SHP77 (cell line): ENCODE results near the gene INO80E.
"Not testable (repeated sequence)": the region's sequence is repeated elsewhere in the genome, so short reads cannot be mapped to it uniquely, and the experiment has no call there.

Experiments used
- DNase-seq, 2 experiments: peaks; one replicate each; lab custom pipeline; 2025; lab: John Stamatoyannopoulos, UW

INO80E gene, protein sequence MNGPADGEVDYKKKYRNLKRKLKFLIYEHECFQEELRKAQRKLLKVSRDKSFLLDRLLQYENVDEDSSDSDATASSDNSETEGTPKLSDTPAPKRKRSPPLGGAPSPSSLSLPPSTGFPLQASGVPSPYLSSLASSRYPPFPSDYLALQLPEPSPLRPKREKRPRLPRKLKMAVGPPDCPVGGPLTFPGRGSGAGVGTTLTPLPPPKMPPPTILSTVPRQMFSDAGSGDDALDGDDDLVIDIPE

DNA sequence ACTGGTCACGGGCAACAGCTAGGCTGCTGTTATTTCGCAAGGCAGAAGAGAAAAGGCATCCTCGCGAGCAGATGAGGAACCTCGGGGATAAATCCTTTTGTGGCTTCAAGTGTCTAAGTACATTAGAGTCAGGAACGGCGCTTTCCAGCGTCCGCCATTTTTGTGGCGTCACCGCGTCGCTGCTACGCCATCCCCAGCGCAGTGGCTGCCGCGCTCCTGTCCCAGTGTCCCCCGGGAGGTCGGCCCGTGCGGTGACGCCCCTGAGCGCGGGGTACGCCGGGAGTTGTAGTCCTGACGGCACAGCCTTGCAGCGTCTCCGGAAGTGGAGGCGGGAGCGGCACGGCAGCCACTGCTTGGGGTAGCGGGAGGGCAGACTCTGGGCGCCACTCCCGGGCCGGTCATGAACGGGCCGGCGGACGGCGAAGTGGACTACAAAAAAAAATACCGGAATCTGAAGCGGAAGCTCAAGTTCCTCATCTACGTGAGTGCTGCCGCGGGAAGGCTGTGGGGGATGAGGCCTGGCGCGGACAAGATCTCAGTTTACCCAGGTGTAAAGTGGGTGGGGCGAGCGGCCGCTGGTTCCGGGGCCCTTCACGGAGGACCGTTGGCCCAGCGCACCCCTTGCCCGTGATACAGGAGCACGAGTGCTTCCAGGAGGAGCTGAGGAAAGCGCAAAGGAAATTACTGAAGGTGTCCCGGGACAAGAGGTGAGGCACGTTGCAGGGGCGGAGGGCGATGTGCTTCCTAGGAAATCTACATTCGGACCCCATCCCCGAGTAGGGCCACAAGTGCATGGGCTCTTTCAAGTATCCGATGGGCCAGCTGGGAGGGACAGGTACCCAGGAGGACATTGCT, at the start of gene INO80E:
Gene INO80E, plus strand, starts transcription at position 331 of the 855 bp plus-strand sequence. Its CDS starts 70 bp downstream, at position 401.
- DNase-seq, result peak; percentile 96 to 99

DNA sequence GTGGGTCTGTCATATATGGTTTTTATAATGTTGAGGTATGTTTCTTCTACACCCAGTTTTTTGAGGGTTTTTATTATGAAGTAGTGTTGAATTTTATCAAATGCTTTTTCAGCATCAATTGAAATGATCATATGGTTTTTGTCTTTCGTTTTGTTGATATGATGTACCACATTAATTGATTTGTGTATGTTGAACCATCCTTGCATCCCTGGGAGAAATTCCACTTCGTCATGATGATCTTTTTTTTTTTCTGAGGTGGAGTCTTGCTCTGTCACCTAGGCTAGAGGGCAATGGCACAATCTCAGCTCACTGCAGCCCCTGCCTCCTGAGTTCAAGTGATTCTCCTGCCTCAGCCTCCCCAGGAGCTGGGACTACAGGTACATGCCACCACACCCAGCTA, 48.1 kb upstream of the INO80E start:
- DNase-seq, result no peak

DNA sequence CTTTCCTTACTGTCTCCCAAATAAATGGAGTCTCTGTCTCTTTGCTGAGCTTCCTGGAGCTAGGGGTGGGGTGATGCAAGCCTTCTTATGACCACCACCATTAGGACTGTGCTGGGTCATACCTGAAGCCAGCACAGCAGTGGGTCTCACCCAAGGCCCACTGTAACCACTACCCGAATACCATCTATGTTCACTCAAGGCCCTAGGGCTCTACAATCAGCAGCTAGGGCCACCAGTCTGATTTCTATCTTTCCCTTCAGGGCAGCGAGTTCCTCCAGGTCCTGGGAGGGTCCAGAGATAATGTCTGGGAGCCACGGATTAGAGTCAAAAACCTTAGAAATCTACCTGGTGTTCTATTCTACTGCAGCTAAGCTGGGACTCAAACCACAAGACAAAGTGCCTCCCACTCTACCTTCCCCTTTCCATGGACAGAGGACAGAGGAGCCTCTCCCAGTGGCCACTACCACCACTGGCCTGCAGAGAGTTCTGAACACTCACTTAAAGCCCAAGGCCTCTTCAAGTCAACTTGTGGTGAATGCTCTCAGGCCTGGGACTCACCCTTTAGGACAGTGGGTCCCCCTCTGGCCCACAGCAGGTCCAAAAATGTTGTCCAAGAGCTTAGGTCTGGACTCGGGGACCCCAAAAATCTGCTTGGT, 45.1 kb upstream of the INO80E start:
- DNase-seq, result no peak

- DNase-seq, result no peak
Observed at GRCh38 chr16:29951625-29952365, 44.2 kb upstream of the INO80E start.

DNA sequence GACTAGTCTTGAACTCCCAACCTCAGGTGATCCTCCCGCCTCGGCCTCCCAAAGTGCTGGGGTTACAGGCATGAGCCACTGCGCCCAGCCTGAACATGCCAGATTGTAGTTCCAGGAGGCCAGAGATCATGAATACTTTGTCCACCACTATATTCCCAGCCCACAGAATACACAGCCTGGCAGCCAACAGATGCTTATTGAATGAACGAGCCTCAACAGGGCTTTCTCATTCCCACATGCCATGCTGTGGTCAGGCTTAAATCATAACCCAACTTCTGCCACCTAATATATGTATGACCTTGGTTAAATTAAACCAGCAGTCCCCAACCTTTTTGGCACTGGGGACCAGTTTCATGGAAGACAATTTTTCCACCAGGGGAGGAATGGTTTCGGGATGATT, 37.3 kb upstream of the INO80E start:
- DNase-seq, result no peak

- DNase-seq, result no peak
Observed at GRCh38 chr16:29959293-29959692, 36.7 kb upstream of the INO80E start.

GRCh38 chr16:29959821-29960220, 36.2 kb upstream of the INO80E start:
- not testable (repeated sequence) for DNase-seq

GRCh38 chr16:29961127-29961478, 34.9 kb upstream of the INO80E start:
- DNase-seq, result no peak

DNA sequence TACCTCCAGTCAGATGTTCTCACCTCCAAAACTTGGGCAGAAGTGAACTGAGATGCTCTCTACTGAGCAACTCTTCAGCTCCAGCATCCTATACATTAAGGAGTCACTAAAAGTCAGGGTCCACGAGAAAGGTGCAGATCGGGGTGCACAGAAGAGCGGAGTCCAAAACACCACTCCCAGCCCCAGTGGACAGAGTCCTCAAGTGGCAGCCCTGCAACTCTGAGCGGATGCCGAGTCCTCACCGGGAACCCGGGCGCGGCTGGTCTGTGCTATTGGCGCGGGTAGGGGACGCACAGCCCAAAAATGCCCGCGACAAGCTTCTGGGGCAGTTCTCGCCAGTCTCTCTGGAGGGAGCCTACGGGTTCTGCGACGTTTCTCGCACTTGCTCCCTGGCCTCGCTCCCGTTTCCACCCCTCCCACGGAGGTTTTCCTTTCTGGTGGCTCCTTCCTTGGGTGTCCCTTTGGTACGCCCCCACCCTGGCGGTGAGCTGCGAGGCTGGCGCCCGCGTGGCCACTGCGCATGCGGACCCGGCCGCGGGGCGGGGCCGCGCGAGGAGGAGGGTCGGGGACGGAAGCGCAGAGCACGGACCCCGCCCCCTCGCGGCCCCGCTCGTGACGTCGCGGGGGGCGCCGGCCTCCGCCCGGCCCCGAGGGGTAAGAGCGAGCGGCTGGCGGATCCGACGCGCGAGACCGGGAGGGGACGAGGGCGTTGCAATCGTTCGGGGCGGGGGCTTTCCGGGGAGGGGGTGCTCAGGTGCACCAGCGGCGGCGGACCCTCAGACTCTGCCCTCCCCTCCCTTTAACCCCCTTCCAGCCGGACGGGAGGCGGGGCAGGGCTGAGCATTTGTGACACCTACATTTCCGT, 34.3 kb upstream of the INO80E start, which contains the start of gene TMEM219:
Gene TMEM219, plus strand, starts transcription at position 601 of the 865 bp plus-strand sequence. CDS start 1,065 bp downstream, outside the sequence.
- DNase-seq, result peak; percentile 85 to 93

- DNase-seq, result no peak
Observed at GRCh38 chr16:29962344-29962994, 33.6 kb upstream of the INO80E start.

DNA sequence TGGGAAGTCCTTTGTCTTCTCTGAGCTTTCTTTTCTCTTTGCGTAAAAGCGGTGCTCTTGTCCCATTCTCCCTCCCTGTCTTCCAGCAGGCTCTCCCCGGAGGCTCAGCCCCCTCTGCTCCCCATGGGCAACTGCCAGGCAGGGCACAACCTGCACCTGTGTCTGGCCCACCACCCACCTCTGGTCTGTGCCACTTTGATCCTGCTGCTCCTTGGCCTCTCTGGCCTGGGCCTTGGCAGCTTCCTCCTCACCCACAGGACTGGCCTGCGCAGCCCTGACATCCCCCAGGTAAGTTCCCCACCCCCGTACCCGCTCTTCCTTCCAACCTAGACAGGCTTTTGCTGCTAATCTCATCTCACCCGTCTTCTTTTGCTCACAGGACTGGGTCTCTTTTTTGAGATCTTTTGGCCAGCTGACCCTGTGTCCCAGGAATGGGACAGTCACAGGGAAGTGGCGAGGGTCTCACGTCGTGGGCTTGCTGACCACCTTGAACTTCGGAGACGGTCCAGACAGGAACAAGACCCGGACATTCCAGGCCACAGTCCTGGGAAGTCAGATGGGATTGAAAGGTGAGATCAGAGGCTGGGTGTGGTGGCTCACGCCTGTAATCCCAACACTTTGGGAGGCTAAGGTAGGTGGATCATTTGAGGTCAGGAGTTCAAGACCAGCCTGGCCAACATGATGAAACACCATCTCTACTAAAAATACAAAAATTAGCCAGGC, 32.9 kb upstream of the INO80E start:
- no peak for DNase-seq

GRCh38 chr16:29968205-29968604, 27.8 kb upstream of the INO80E start:
- no peak for DNase-seq

DNA sequence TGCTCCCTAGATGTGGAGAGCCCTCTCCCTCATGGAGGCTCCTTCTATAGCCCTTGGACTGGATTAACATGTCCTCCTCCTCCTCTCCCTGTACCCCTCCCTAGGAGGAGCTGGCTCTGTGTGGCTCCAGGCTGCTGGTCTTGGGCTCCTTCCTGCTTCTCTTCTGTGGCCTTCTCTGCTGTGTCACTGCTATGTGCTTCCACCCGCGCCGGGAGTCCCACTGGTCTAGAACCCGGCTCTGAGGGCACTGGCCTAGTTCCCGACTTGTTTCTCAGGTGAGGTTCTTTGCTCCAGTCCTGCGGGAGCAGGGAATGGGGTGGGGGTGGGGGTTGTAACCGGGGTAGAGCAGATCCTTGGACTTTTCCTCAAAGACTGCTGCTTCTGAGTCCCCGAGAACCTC, 24.7 kb upstream of the INO80E start:
- no peak for DNase-seq

DNA sequence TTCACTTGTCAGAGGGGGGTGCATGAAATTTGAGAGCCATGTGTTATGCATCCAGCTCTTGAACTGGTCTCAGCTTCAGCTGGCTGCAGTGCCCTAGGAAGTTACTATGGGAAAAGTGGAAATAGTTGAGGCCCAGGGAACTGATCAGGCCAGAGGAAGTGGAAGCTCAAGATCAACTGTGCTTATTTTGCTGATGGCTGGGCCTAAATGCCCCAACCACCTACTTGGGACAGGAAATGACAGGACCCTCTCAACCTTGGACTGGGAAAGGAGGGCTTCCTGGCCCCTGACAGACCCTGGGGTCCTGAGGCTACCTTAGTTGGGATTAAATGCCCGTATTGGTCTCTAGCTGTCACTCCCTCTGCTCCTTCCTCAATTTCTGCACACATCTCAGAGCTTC, 23.5 kb upstream of the INO80E start:
- no peak for DNase-seq

- DNase-seq, result no peak
Observed at GRCh38 chr16:29972992-29973383, 23.1 kb upstream of the INO80E start.

GRCh38 chr16:29973384-29974246, 22.4 kb upstream of the INO80E start, which contains the start of gene TAOK2:
Gene TAOK2, plus strand, starts transcription at chr16:29973868. Its CDS starts 3,905 bp downstream, at chr16:29977773.
- DNase-seq, result peak; percentile 98 to 99

DNA sequence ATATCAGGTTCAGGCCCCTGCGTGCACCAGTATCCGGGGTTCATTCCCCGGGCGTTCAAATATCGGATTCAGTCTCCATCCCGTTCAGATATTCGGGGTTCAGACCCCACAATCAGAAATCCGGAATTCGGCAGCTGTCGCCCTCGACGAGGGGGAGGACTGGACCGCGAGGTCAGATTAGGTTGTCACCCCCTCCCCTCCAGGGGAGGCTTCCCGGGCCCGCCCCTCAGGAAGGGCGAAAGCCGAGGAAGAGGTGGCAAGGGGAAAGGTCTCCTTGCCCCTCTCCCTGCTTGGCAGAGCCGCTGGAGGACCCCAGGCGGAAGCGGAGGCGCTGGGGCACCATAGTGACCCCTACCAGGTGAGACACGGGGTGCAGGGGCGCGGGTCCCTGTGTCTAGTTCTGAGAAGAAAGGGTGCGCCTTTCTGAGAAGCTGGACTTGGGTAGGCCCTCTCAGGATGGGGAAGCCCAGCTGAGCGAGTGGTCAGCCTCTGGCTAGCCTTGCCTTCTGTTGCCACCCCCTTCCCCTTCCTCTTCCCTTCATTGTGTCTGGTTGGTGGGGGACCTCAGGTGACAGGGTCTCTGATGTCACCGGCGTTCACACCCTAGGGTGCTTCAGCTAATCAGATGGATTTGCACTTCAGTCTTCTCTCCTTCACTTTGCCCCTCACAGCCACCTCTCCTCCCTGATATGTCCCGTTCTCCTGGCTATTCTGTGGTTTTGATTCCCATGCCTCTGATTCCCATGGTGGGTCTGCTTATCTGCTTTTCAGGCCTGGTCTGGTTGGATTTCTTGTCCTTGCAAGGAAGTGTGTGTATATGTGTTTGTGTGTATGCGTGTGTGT, 21.5 kb upstream of the INO80E start:
- no peak for DNase-seq

GRCh38 chr16:29975134-29975538, 20.9 kb upstream of the INO80E start:
- DNase-seq, result no peak
